ENCODE data around the gene CPTP. TPM values are rescaled to one million over a fixed set of nuclear protein-coding genes. Genes with fewer than 3 reads are reported as not detected.

The CPTP gene
- total RNA-seq, 1 experiment from 2014 or later = 14.0 TPM

DNA sequence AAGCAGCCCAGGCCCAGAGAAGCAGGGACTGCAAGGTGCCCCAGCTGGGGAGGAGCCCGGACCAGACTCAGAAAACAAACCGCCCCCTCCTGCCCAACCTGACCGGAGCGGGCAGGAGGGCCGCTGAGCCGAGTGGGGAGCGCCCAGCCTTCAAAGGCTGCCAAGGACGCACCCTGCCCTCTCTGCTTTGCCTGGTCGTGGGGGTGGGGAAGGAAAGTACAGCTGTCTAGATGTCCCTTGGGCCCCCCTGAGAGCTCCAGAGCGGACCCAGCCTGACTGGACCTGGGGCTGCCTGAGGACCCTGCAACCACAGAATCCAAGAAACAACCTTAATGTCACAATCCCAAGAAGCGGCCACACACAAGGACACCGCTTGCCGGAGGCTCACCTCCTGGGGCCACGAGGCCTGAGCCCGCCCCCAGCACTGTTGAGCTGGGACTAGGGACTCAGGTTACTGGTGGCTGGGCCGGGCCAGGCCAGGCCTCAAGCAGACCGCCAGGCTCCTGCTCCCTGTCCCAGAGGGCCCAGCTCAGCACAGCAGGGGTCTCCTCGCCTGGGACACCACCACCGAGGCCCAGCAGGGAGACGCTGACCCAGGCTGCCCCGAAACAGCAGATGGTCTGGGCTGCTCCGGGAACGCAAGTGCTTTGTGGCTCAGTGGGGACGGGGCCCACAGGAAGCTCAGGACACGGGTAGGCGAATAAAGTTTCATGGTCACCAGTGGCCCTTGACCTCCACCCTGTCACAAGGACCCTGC lies 23.2 kb downstream of the CPTP start:
- H3K27me3 Mint-ChIP-seq (ENCODE audit: low read depth) = peaks cover 8% of the 10 kb centered on the region
- Histone ChIP-seq H3K56ac (ENCODE audit: insufficient read length, low read depth, low read length) (no peak overlapping the region), H2BK15ac (ENCODE audit: low read depth, low read length) (no peak overlapping the region), H2AK5ac (ENCODE audit: insufficient read length, low read length) (no peak overlapping the region), H3K4me1 (ENCODE audit: insufficient read depth, low read length) (no peaks in the 10 kb centered on the region; the same call in 1 of the 2 replicates), H3K4ac (ENCODE audit: low read depth, low read length) (no peak overlapping the region), H2BK5ac (ENCODE audit: insufficient read length, low read length) (no peak overlapping the region), H4K20me1 (ENCODE audit: control insufficient read depth, insufficient read depth, insufficient read length) (peaks cover 3% of the 10 kb centered on the region), H3K18ac (ENCODE audit: insufficient read length, low read depth, low read length) (no peak overlapping the region), H2BK20ac (ENCODE audit: low read depth, low read length, poor library complexity, severe bottlenecking) (no peak overlapping the region), H3K9me3 (ENCODE audit: control insufficient read depth, low read depth, low read length) (no peaks in the 10 kb centered on the region), H3K9ac (ENCODE audit: extremely low read depth, insufficient read length, low read length) (no peak overlapping the region), H4K91ac (ENCODE audit: insufficient read length, low read depth, low read length) (no peak overlapping the region), H4K5ac (ENCODE audit: insufficient read length, low read depth, low read length) (no peak overlapping the region), H3K23ac (ENCODE audit: insufficient read length, low read depth, low read length) (no peak overlapping the region), H2AFZ (ENCODE audit: low read length) (no peak overlapping the region), H3K4me2 (ENCODE audit: insufficient read depth, insufficient read length, low read length) (peak overlapping the region; percentile 90), H2BK120ac (ENCODE audit: low read depth, low read length, poor library complexity, severe bottlenecking) (no peak overlapping the region), H3K14ac (ENCODE audit: insufficient read depth, low read length) (no peak overlapping the region; the same call in 1 of the 2 replicates), H4K8ac (replicated peaks; ENCODE audit: insufficient read length, low read depth, low read length) (no peak overlapping the region), H3K79me2 (ENCODE audit: insufficient read depth, low read length) (peaks cover 3% of the 10 kb centered on the region; the same call in 1 of the 2 replicates), H3K27ac (ENCODE audit: insufficient read length, low read depth, low read length) (no peak overlapping the region), H3K27me3 (ENCODE audit: insufficient read depth, low read length) (no peaks in the 10 kb centered on the region), H3K79me1 (ENCODE audit: insufficient read depth, low read depth, low read length, poor library complexity, severe bottlenecking) (peaks cover 13% of the 10 kb centered on the region), H2BK12ac (ENCODE audit: insufficient read length, low read depth, low read length) (no peak overlapping the region), H3T11ph (ENCODE audit: low read length) (no peak overlapping the region), H3K23me2 (ENCODE audit: insufficient read length, low read depth, low read length, poor library complexity, severe bottlenecking) (peaks cover 9% of the 10 kb centered on the region)
- H3K4me3 Mint-ChIP-seq = peak overlapping the region; percentile 72 to 84
- H3K9me3 Mint-ChIP-seq = no peaks in the 10 kb centered on the region
- TF ChIP-seq, protein P1, sequence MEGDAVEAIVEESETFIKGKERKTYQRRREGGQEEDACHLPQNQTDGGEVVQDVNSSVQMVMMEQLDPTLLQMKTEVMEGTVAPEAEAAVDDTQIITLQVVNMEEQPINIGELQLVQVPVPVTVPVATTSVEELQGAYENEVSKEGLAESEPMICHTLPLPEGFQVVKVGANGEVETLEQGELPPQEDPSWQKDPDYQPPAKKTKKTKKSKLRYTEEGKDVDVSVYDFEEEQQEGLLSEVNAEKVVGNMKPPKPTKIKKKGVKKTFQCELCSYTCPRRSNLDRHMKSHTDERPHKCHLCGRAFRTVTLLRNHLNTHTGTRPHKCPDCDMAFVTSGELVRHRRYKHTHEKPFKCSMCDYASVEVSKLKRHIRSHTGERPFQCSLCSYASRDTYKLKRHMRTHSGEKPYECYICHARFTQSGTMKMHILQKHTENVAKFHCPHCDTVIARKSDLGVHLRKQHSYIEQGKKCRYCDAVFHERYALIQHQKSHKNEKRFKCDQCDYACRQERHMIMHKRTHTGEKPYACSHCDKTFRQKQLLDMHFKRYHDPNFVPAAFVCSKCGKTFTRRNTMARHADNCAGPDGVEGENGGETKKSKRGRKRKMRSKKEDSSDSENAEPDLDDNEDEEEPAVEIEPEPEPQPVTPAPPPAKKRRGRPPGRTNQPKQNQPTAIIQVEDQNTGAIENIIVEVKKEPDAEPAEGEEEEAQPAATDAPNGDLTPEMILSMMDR (conservative IDR thresholded peaks at IDR 0.05) = no peak
- H3K4me1 Mint-ChIP-seq = peaks cover 15 to 28% of the 10 kb centered on the region in 2 experiments
- WGBS (ENCODE audit: extremely low coverage, insufficient read length, low lambda C conversion rate) = no CpG with 5 or more reads among the region's 26 CpGs
- peak; percentile 70 for DNase-seq
- H3K36me3 Mint-ChIP-seq (ENCODE audit: insufficient read depth in 1 of 3, low read depth in 3 of 3) = peaks cover under 1 to 9% (median 3%) of the 10 kb centered on the region in 3 experiments; a peak in 3 of 7 replicates
- peak overlapping the region in 1 of 3 experiments; percentile 83; a peak in 2 of 7 replicates for H3K27ac Mint-ChIP-seq
